K562 (cell line): ENCODE measurements around the gene F12. TPM values are rescaled to one million over a fixed set of nuclear protein-coding genes. Genes with fewer than 3 reads are reported as not detected.

ENCODE experiments used
- BCLAF1 ChIP-seq, 2 experiments: fragments of 450-650 bp in 1 of 2; IDR thresholded peaks; 2 replicates each; pipeline ENCODE4 v1.6.1; 2011 to 2017; ENCODE audit warnings: low read depth in 2 of 2, antibody characterized with exemption in 1 of 2, borderline replicate concordance in 1 of 2, low read length in 1 of 2, mild to moderate bottlenecking in 1 of 2, mixed read lengths in 1 of 2; ENCODE audit not compliant: control insufficient read depth in 1 of 2
- C11orf30 ChIP-seq: fragments of 450-650 bp; IDR thresholded peaks from 2 replicates; pipeline ENCODE4 v1.6.1; 2016; ENCODE audit warnings: low read depth, mild to moderate bottlenecking
- CBX5 ChIP-seq: IDR thresholded peaks from 2 replicates; pipeline ENCODE4 v1.6.1; 2014; ENCODE audit warnings: low read depth, borderline replicate concordance
- CREB1 ChIP-seq, 2 experiments: sonication (generic) in 1 of 2; formaldehyde crosslinking in 1 of 2; IDR thresholded peaks; 2 replicates each; pipeline versions ENCODE4 v1.6.1 to v1.8.0; 2012 to 2022; ENCODE audit warnings: inconsistent platforms in 1 of 2, mild to moderate bottlenecking in 1 of 2, missing genetic modification reagents in 1 of 2, moderate library complexity in 1 of 2
- NR4A1 ChIP-seq, 2 experiments: fragments of 250-450 bp in 1 of 2; fragments of 450-650 bp in 1 of 2; sonication (Bioruptor Pico) in 1 of 2; IDR thresholded peaks; 2 replicates each; pipeline versions ENCODE4 v1.4.0 to v1.6.1; 2016 to 2020; ENCODE audit warnings: mild to moderate bottlenecking in 2 of 2, missing compliant biosample characterization in 1 of 2, missing genetic modification characterization in 1 of 2, moderate library complexity in 1 of 2
- PRDM10 ChIP-seq: fragments of 450-650 bp; IDR thresholded peaks from 2 replicates; pipeline ENCODE4 v1.6.1; 2018; ENCODE audit not compliant: partially characterized antibody
- RCOR1 ChIP-seq, 2 experiments: IDR thresholded peaks; 2 replicates each; pipeline ENCODE4 v1.6.1; 2012; ENCODE audit warnings: low read depth in 2 of 2, low read length in 2 of 2, borderline replicate concordance in 1 of 2, improper control_type of control experiment in 1 of 2
- TARDBP ChIP-seq: fragments of 450-650 bp; IDR thresholded peaks from 2 replicates; pipeline ENCODE4 v1.6.1; 2016
- ZNF140 ChIP-seq: fragments of 250-450 bp; sonication (Bioruptor Pico); IDR thresholded peaks from 2 replicates; pipeline ENCODE4 v1.8.0; 2021; ENCODE audit warnings: moderate library complexity, mild to moderate bottlenecking, inconsistent platforms
- ZNF239 ChIP-seq: fragments of 250-450 bp; sonication (Bioruptor Pico); IDR thresholded peaks from 2 replicates; pipeline ENCODE4 v1.4.0; 2020; ENCODE audit warnings: mild to moderate bottlenecking
- polyA plus RNA-seq, 8 experiments: library from polyadenylated mRNA; depleted of rRNA in 4 of 8; stranded (reverse) in 5 of 8; unstranded in 3 of 8; fragments of >200 nt; fragmentation: Nextera tagmentation in 2 of 8; fragmentation: Illumina TruSeq in 1 of 8; extraction: Ambion mirVana in 2 of 8; extraction: Trizol in 1 of 8; gene quantifications; 2 replicates each; pipeline versions ENCODE4 v1.2.1 to v1.2.3, GENCODE V29; 2011 to 2014; ENCODE audit warnings: inconsistent platforms in 1 of 8, missing spikeins in 1 of 8
- total RNA-seq, 7 experiments: library from RNA; depleted of rRNA in 6 of 7; stranded (reverse); fragments of >200 nt in 6 of 7; fragmentation: Illumina TruSeq in 2 of 7; extraction: Trizol in 2 of 7; gene quantifications; 2 replicates each; pipeline versions ENCODE4 v1.2.1 to v1.2.3, GENCODE V29; 2011 to 2021; ENCODE audit warnings: low replicate concordance in 1 of 7
- TF ChIP-seq, protein P1 (sequence below): fragments of 250-450 bp; sonication (Bioruptor Pico); IDR thresholded peaks from 2 replicates; pipeline ENCODE4 v1.8.0; 2021; ENCODE audit warnings: moderate library complexity, mild to moderate bottlenecking, inconsistent platforms
- TF ChIP-seq, protein P2 (sequence below), 2 experiments: IDR thresholded peaks; 2 replicates each; pipeline ENCODE4 v1.6.1; 2011; ENCODE audit warnings: borderline replicate concordance in 1 of 2, control low read depth in 1 of 2, low read depth in 1 of 2, low read length in 1 of 2, mild to moderate bottlenecking in 1 of 2, mixed read lengths in 1 of 2, moderate library complexity in 1 of 2; ENCODE audit not compliant: insufficient read depth in 1 of 2, insufficient read length in 1 of 2, poor library complexity in 1 of 2, severe bottlenecking in 1 of 2; ENCODE audit errors: extremely low read depth in 1 of 2

The F12 gene
- total and polyA plus RNA-seq, 9 of the 15 experiments (the other 6 are each of a cell fraction or from before 2014, with no cell fraction given): 0.59 to 18.3 (median 3.6) TPM

DNA sequence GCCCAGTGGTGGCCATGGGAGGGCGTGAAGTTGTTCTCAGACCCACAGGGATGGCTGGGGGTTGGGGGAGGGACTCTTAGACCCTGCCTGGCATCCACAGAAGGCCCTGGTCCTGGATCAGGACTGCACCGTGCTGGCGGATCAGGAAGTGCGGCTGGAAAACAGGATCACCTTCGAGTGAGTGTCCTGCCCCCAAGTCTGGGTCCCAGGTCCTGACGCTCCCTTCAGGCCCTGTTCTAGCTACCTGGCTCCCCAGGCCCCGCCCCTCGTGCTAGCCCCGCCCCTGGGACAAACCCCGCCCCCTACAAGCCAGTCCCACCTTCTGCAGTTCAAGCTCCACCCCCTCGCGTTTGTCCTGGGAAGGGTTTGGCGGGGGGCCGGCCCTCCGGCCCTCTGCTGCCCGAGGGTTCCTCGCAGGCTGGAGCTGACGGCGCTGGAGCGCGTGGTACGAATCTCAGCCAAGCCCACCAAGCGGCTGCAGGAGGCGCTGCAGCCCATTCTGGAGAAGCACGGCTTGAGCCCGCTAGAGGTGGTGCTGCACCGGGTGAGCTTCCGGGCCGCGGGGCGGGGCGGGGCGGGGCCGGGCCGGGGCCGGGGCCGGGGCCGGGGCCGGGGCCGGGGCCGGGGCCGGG is 38.8 kb downstream of the F12 start (continued):
- TF ChIP-seq BCLAF1 (IDR thresholded peaks at IDR 0.05; ENCODE audit: borderline replicate concordance in 1 of 2, control insufficient read depth in 1 of 2, low read depth in 2 of 2, low read length in 1 of 2) (peak in 1 of 2 experiments; percentile 69; a peak in 1 of 4 replicates), PRDM10 (no peak), CBX5 (no peak), CREB1 (IDR thresholded peaks at IDR 0.05) (peak; percentile 57; the same call in 1 of the 2 replicates), CREB1 (CRISPR knock-in tag; IDR thresholded peaks at IDR 0.05) (peak; percentile 28; the same call in 1 of the 2 replicates), ZNF140 (CRISPR knock-in tag) (no peak), C11orf30 (no peak), TARDBP (no peak), RCOR1 (IDR thresholded peaks at IDR 0.05; ENCODE audit: borderline replicate concordance in 1 of 2, low read depth in 2 of 2, low read length in 2 of 2) (peak in 1 of 2 experiments; percentile 84; a peak in 2 of 4 replicates), ZNF239 (CRISPR knock-in tag) (no peak), NR4A1 (CRISPR knock-in tag; IDR thresholded peaks at IDR 0.05) (no peak), NR4A1 (tag; IDR thresholded peaks at IDR 0.05) (no peak)
- TF ChIP-seq, protein P1, sequence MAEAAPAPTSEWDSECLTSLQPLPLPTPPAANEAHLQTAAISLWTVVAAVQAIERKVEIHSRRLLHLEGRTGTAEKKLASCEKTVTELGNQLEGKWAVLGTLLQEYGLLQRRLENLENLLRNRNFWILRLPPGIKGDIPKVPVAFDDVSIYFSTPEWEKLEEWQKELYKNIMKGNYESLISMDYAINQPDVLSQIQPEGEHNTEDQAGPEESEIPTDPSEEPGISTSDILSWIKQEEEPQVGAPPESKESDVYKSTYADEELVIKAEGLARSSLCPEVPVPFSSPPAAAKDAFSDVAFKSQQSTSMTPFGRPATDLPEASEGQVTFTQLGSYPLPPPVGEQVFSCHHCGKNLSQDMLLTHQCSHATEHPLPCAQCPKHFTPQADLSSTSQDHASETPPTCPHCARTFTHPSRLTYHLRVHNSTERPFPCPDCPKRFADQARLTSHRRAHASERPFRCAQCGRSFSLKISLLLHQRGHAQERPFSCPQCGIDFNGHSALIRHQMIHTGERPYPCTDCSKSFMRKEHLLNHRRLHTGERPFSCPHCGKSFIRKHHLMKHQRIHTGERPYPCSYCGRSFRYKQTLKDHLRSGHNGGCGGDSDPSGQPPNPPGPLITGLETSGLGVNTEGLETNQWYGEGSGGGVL (CRISPR knock-in tag): no peak
- TF ChIP-seq, protein P2, sequence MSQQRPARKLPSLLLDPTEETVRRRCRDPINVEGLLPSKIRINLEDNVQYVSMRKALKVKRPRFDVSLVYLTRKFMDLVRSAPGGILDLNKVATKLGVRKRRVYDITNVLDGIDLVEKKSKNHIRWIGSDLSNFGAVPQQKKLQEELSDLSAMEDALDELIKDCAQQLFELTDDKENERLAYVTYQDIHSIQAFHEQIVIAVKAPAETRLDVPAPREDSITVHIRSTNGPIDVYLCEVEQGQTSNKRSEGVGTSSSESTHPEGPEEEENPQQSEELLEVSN (IDR thresholded peaks at IDR 0.05; ENCODE audit: borderline replicate concordance in 1 of 2, extremely low read depth in 1 of 2, insufficient read depth in 1 of 2, insufficient read length in 1 of 2, low read depth in 1 of 2, low read length in 1 of 2, poor library complexity in 1 of 2, severe bottlenecking in 1 of 2): peak; percentile 84 to 96
